Right atrium auricular region (tissue), 2 donors: Measurements from ENCODE around the gene DNASE2. TPM values are rescaled to one million over a fixed set of nuclear protein-coding genes. Genes with fewer than 3 reads are reported as not detected.

Experiments
- DNase-seq: peaks from one replicate; pipeline ENCODE4 v3.0.0-alpha.2; 2019; ENCODE audit warnings: low spot score
- H3K27ac ChIP-seq, 2 donors: fragments of 200-600 bp; sonication (generic); 1 replicate in 1 of 2; 2 replicates in 1 of 2; pipeline ENCODE4 v1.5.1; 2016 to 2019
- H3K27me3 ChIP-seq, 2 donors: fragments of 200-600 bp; sonication (generic); one replicate each; pipeline versions ENCODE4 v1.5.1 to v1.6.0; 2017 to 2019
- H3K36me3 ChIP-seq: fragments of 200-600 bp; sonication (generic); one replicate; pipeline ENCODE4 v1.5.1; 2016
- H3K4me1 ChIP-seq, 2 donors: fragments of 200-600 bp; sonication (generic); one replicate each; pipeline versions ENCODE4 v1.5.1 to v1.6.0; 2017 to 2019
- H3K4me3 ChIP-seq, 2 donors: fragments of 200-600 bp; sonication (generic); 1 replicate in 1 of 2; 2 replicates in 1 of 2; pipeline ENCODE4 v1.5.1; 2017 to 2019; ENCODE audit warnings: mild to moderate bottlenecking in 1 of 2, moderate library complexity in 1 of 2
- H3K9me3 ChIP-seq, 2 donors: fragments of 200-600 bp; sonication (generic); one replicate each; pipeline ENCODE4 v1.5.1; 2019
- CTCF ChIP-seq, 2 donors: fragments of 200-600 bp; sonication (generic); IDR thresholded peaks; one replicate each; pipeline ENCODE4 v1.5.1; 2019; ENCODE audit warnings: antibody characterized with exemption in 2 of 2
- total RNA-seq, 2 donors: library from RNA; depleted of rRNA; stranded (reverse); fragments of >200 nt; gene quantifications; one replicate each; pipeline ENCODE4 v1.1.0, GENCODE V29; 2016

Gene DNASE2
- total RNA-seq, 2 donors from 2014 or later: 24.2 to 24.9 TPM

GRCh38 chr19:12884627-12884925, 3.3 kb upstream of the DNASE2 start:
- H3K36me3 ChIP-seq: no peaks in the 10 kb centered on the region
- H3K4me3 ChIP-seq: no peak overlapping the region
- H3K27ac ChIP-seq: no peak overlapping the region
- H3K9me3 ChIP-seq: peaks cover 0 to 9% of the 10 kb centered on the region in 2 donors
- DNase-seq: no peak
- H3K27me3 ChIP-seq: peaks cover 0 to 15% of the 10 kb centered on the region in 2 donors
- H3K4me1 ChIP-seq: peaks cover 0 to 26% of the 10 kb centered on the region in 2 donors
- no peak for TF ChIP-seq CTCF (IDR thresholded peaks at IDR 0.05)

- DNase-seq: no peak
- peaks cover 0 to 9% of the 10 kb centered on the region in 2 donors for H3K9me3 ChIP-seq
- no peak for TF ChIP-seq CTCF (IDR thresholded peaks at IDR 0.05)
- no peaks in the 10 kb centered on the region for H3K36me3 ChIP-seq
- peaks cover 0 to 26% of the 10 kb centered on the region in 2 donors for H3K4me1 ChIP-seq
- no peak overlapping the region for H3K27ac ChIP-seq
- H3K27me3 ChIP-seq: peaks cover 0 to 15% of the 10 kb centered on the region in 2 donors
- no peak overlapping the region for H3K4me3 ChIP-seq
These were observed 3.0 kb upstream of the DNASE2 start for GRCh38 chr19:12884202-12884601.

- Histone ChIP-seq H3K36me3 (peaks cover 10% of the 10 kb centered on the region), H3K4me3 (no peak overlapping the region), H3K27me3 (peaks cover 0 to 15% of the 10 kb centered on the region in 2 donors), H3K4me1 (peaks cover 0 to 26% of the 10 kb centered on the region in 2 donors), H3K27ac (no peak overlapping the region), H3K9me3 (peaks cover 0 to 9% of the 10 kb centered on the region in 2 donors)
- no peak for TF ChIP-seq CTCF (IDR thresholded peaks at IDR 0.05)
- no peak for DNase-seq
These were observed 1.3 kb upstream of the DNASE2 start for GRCh38 chr19:12882589-12882988.

- DNase-seq: peak; percentile 60
- peak overlapping the region; percentile 79 to 87 for H3K27ac ChIP-seq
- peak overlapping the region; percentile 57 to 81 for H3K4me3 ChIP-seq
- no peak for TF ChIP-seq CTCF (IDR thresholded peaks at IDR 0.05)
- peaks cover 0 to 21% of the 10 kb centered on the region in 2 donors for H3K4me1 ChIP-seq
- peaks cover 17% of the 10 kb centered on the region for H3K36me3 ChIP-seq
- H3K27me3 ChIP-seq: peaks cover 0 to 12% of the 10 kb centered on the region in 2 donors
- peaks cover 0 to 9% of the 10 kb centered on the region in 2 donors for H3K9me3 ChIP-seq
These were observed 588 bp downstream of the DNASE2 start for GRCh38 chr19:12880551-12881171.

- Histone ChIP-seq H3K36me3 (peaks cover 17% of the 10 kb centered on the region), H3K4me1 (peaks cover 0 to 10% of the 10 kb centered on the region in 2 donors), H3K27ac (no peak overlapping the region), H3K27me3 (no peaks in the 10 kb centered on the region), H3K4me3 (no peak overlapping the region), H3K9me3 (no peaks in the 10 kb centered on the region)
- no peak for DNase-seq
- TF ChIP-seq CTCF (IDR thresholded peaks at IDR 0.05): no peak
These were observed 6.2 kb downstream of the DNASE2 start for GRCh38 chr19:12875086-12875485.
